Tongue (tissue), 2 donors: ENCODE results near the gene CKS2. TPM values are rescaled to one million over a fixed set of nuclear protein-coding genes. Genes with fewer than 3 reads are reported as not detected.
"Not testable (repeated sequence)": the region's sequence is repeated elsewhere in the genome, so short reads cannot be mapped to it uniquely, and the experiment has no call there.

ENCODE experiments used
- DNase-seq: peaks from one replicate; pipeline ENCODE4 v3.0.0-alpha.2; 2015
- total RNA-seq: library from RNA; depleted of rRNA; stranded (reverse); fragments of >200 nt; gene quantifications from one replicate; pipeline ENCODE4 v1.2.3, GENCODE V29; 2014

The CKS2 gene
- total RNA-seq, 1 donor from 2014 or later = 48.1 TPM

DNA sequence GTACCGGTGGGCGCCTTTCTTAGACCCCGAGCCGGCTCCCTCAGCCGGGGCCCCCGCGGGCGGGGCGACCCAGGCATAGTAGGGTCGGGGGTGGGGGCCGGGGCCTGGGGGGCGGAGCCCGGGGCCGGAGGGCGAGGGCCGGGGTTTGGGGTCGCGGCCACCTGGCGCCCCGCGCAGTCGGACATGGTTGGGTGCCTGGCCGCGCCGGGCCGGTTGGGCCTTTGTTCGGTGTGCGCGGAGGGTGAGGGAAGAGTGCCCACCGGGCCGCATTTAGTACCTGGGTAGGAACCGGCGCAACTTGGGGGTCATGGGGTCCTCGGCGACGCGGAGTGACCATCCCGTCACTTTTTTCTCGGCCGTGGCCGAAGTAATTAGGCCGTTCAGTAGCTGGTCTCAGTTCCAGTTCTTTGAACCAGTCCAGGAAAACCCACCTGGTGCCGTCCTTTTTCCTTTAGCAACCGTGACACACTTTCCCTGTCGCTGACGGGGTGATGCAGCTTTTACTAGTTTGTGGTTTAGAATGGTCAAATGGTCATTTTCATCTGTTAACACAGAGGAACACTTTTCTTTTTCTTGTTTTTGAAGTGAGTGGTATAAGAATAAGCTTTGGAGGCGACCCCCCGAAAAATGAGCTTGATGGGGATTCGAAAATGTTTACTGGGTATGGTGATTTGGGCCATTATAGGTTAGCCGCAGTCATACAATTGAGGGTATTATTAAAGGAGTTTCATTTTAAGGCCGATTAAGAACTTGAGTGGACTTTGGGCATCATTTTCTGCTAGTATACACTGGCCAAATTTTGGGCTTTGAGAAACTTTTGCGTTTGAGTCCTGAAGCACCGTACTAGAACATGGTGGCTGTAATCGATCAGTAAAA, 589 bp downstream of the CKS2 start:
- DNase-seq = peak; percentile 36

DNA sequence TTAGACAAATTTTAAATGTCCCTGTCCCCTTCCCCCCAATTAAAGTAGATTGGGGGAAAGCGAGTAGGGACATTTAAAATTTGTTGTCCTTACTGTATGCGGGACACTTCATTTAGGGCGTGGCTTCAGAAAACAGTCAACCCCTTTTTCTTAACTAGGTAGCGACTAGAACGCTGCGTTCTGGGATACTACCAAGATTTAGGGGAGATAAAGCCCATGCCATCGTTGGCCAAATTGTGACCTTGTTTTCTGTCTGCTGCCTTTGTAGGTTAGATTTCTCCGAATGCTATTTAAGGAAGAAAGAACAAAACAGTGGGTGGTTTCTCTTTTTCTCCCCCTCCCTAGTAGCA, 1.2 kb downstream of the CKS2 start:
- DNase-seq = peak; percentile 54

GRCh38 chr9:89313842-89314241, 2.8 kb downstream of the CKS2 start:
- DNase-seq = no peak

GRCh38 chr9:89314955-89315354, 4.0 kb downstream of the CKS2 start:
- DNase-seq = no peak

DNA sequence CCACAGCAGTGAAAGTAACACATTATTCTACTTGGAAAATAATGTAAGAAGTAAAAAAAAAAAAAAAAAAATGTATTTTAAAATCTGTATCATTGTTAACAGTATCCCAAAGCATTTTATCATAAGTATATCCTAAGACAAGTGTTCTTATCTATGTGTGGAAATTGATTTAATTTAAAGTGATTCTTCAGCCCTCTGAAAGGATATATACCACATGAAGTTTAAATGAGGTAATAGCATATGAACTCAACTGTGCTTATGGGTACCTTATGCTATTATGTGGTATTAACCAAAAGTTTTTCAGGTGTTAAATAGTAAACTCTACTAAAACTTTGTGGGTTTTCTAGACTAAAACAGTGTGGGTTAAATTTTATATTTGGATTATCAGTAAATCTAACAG, 4.5 kb downstream of the CKS2 start:
- no peak for DNase-seq

GRCh38 chr9:89317282-89317681, 6.3 kb downstream of the CKS2 start:
- DNase-seq = no peak

- peak; percentile 98 for DNase-seq
Measured at GRCh38 chr9:89318123-89319014, 7.4 kb downstream of the CKS2 start, which contains the start of gene SECISBP2. TSS of gene SECISBP2 (plus strand) at chr9:89318500. CDS start at chr9:89318577, 77 bp downstream.

- DNase-seq = peak; percentile 46
Measured at GRCh38 chr9:89319015-89319905, 8.3 kb downstream of the CKS2 start.

- DNase-seq = no peak
Measured at GRCh38 chr9:89323390-89323789, 12.4 kb downstream of the CKS2 start.

DNA sequence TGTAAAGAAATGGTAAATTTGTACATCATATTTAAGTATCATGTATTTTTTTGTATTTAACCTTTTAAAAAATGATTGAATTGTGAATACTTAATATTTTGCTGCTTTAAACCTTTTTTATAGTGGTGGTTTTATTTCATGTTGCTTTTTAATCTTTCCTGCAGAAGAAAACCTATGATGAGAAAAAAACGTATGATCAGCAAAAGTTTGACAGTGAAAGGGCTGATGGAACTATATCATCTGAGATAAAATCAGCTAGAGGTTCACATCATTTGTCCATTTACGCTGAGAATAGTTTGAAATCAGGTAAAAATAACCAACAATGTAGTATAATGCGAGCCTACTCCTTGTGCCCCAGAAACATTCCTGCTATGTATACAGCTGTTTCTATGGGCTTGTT, 14.7 kb downstream of the CKS2 start:
- no peak for DNase-seq

GRCh38 chr9:89328064-89328463, 17.1 kb downstream of the CKS2 start:
- no peak for DNase-seq

- DNase-seq = no peak
Measured at GRCh38 chr9:89329917-89330316, 18.9 kb downstream of the CKS2 start.

DNA sequence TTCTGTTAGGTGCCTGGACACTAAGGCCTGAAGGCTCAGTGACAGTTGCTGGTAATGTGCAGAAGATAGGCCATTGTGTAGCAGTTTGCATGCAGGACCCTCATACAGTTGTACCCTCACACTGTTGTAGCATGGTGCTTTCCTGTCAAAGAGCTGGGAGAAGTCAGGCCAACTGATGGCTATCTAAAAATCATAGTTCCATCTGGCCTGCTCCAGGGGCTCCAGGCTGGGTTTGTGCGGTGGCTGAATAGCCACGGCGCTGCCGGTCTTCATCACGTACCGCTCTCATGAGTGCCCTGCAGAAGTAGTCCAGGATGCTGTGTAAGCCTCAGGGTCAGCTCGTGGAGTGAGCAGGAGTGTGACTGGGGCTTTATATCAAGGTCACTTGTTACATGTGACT, 19.5 kb downstream of the CKS2 start:
- no peak for DNase-seq

- no peak for DNase-seq
Measured at GRCh38 chr9:89339807-89340206, 28.8 kb downstream of the CKS2 start.

DNA sequence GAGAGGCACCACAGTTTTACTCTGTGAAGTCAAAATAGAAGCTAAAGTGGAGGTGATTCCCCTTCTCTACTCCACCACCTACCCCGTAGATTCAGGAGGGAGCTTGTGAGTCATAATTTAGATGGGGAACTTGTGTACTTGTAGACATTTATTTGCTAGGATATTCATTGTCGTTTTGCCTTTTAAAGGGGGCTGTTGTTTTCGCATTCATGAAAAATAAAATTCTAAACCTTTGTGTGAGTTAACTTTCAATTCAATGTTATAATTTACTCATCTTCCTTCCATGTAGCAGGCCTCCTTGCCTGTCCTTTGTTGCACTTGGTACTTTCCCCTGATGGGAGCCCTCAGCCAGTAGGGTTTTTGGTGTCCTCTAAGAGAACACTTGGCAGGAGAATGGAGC, 29.3 kb downstream of the CKS2 start:
- DNase-seq = no peak

- no peak for DNase-seq
Measured at GRCh38 chr9:89342213-89342612, 31.2 kb downstream of the CKS2 start.

DNA sequence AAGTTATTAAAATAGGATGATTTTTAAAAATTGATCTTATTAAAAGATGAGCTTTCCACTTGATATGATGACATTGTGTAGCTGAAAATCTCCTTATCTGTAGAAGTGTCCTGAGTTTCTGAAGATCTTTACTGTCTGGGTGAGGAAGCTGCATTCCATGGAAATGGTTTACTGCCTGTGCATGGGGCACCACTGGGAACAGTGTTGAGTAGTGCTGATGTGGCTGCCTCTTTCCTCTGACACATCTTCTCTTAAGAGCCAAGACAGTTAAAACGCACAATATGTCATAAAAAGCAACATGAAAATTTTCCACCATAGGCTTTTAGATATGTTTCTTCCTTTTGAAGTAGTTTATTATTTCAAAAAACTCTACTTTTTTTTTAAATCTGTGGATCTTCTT, 32.0 kb downstream of the CKS2 start:
- no peak for DNase-seq

- not testable (repeated sequence) for DNase-seq
Measured at GRCh38 chr9:89343812-89344211, 32.8 kb downstream of the CKS2 start.

DNA sequence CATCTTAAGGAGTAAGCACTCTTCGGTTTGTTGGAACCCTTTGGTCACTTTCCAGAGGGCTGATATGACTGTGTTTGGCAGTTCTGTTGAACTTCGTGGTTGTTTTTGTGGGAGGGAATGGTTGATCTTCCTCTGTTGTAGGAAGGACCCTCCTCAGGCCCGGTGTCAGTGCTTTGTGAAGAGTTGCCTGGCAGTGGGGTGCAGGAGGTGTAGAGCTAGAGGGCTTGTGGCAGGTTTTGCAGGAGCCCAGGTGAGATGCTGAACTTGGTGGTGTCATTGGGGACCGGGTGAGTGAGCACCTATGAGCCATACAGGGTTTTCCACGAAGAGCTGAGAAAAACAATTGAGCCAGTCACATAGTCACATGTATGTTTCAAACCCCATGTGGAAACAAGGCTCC, 34.5 kb downstream of the CKS2 start:
- DNase-seq = no peak

GRCh38 chr9:89346696-89347095, 35.7 kb downstream of the CKS2 start:
- no peak for DNase-seq

- no peak for DNase-seq
Measured at GRCh38 chr9:89347651-89348050, 36.7 kb downstream of the CKS2 start.

- DNase-seq = no peak
Measured at GRCh38 chr9:89349607-89350006, 38.6 kb downstream of the CKS2 start.
